DND-41 (cell line): Measurements from ENCODE around the gene CDH20.
A peak's percentile ranks its signal among the peaks of the same experiment; 100 is the strongest.

ENCODE experiments used
- ATAC-seq: fragments of 200-7000 bp; cut with Tn5 transposase; 3 replicates; pipeline ENCODE4 v1.9.1; 2021; ENCODE audit warnings: low read depth; ENCODE audit not compliant: insufficient read depth
- DNase-seq: peaks from one replicate; pipeline ENCODE4 v3.0.0-alpha.2; 2020
- H2AFZ ChIP-seq: 2 replicates; pipeline ENCODE4 v1.6.0; 2012; ENCODE audit warnings: low read depth, low read length
- H3K27ac ChIP-seq: 2 replicates; pipeline ENCODE4 v1.5.1; 2012; ENCODE audit warnings: low read length, inconsistent platforms
- H3K27me3 ChIP-seq: fragments of 200-600 bp; sonication (generic); 2 replicates; pipeline ENCODE4 v1.6.0; 2012; ENCODE audit warnings: low read length, mild to moderate bottlenecking, inconsistent platforms; ENCODE audit not compliant: insufficient read depth, poor library complexity
- H3K36me3 ChIP-seq: 2 replicates; pipeline ENCODE4 v1.5.1; 2012; ENCODE audit warnings: low read length, inconsistent platforms; ENCODE audit not compliant: insufficient read depth
- H3K4me1 ChIP-seq: 2 replicates; pipeline ENCODE4 v1.5.1; 2012; ENCODE audit warnings: mild to moderate bottlenecking, low read length; ENCODE audit not compliant: insufficient read depth
- H3K4me2 ChIP-seq: 2 replicates; pipeline ENCODE4 v1.6.0; 2012; ENCODE audit warnings: mild to moderate bottlenecking, moderate library complexity, low read length, inconsistent platforms; ENCODE audit not compliant: insufficient read depth
- H3K4me3 ChIP-seq, 2 experiments: fragments of 200-600 bp in 1 of 2; shearing (Covaris generic) in 1 of 2; 2 replicates each; pipeline ENCODE4 v1.5.1; 2012 to 2016; ENCODE audit warnings: inconsistent platforms in 2 of 2, low read length in 2 of 2, mild to moderate bottlenecking in 2 of 2, low read depth in 1 of 2, moderate library complexity in 1 of 2
- H3K79me2 ChIP-seq: 2 replicates; pipeline ENCODE4 v1.6.0; 2012; ENCODE audit warnings: low read length, inconsistent platforms; ENCODE audit not compliant: insufficient read depth
- H3K9ac ChIP-seq: 2 replicates; pipeline ENCODE4 v1.6.0; 2012; ENCODE audit warnings: low read depth, mild to moderate bottlenecking, inconsistent platforms, low read length, moderate library complexity
- H3K9me3 ChIP-seq: 2 replicates; pipeline ENCODE4 v1.5.1; 2012; ENCODE audit warnings: low read length, moderate library complexity, mild to moderate bottlenecking, inconsistent platforms; ENCODE audit not compliant: insufficient read depth, severe bottlenecking
- H4K20me1 ChIP-seq: 2 replicates; pipeline ENCODE4 v1.6.0; 2012; ENCODE audit warnings: low read length; ENCODE audit not compliant: insufficient read depth
- CTCF ChIP-seq: IDR thresholded peaks from 2 replicates; pipeline ENCODE4 v1.5.1; 2012; ENCODE audit warnings: borderline replicate concordance, low read length, moderate library complexity, mild to moderate bottlenecking; ENCODE audit not compliant: poor library complexity, severe bottlenecking; ENCODE audit errors: extremely low read depth
- EZH2 ChIP-seq: IDR thresholded peaks from 3 replicates; pipeline ENCODE4 v1.6.1; 2012; ENCODE audit warnings: borderline replicate concordance, low read depth, mild to moderate bottlenecking, moderate library complexity, low read length, inconsistent platforms; ENCODE audit not compliant: severe bottlenecking

CDH20 gene

GRCh38 chr18:61336766-61337165 lies 3.5 kb downstream of the CDH20 start:
- TF ChIP-seq CTCF: no peak
- TF ChIP-seq EZH2: no peak
- Histone ChIP-seq H3K27me3 (no peaks in the 10 kb centered on the region), H3K27ac (no peak overlapping the region), H3K36me3 (no peaks in the 10 kb centered on the region), H3K4me2 (no peak overlapping the region), H3K4me3 (no peak overlapping the region), H3K9ac (no peak overlapping the region), H3K79me2 (no peaks in the 10 kb centered on the region), H3K9me3 (no peaks in the 10 kb centered on the region), H2AFZ (0 out of 2 replicates have a peak overlapping the region, but pooled peaks have one; percentile 16), H4K20me1 (no peaks in the 10 kb centered on the region), H3K4me1 (no peaks in the 10 kb centered on the region)
- DNase-seq (no peak), ATAC-seq (no peak)

GRCh38 chr18:61337527-61337926 lies 4.3 kb downstream of the CDH20 start:
- no peaks in the 10 kb centered on the region for H3K9me3 ChIP-seq
- ATAC-seq (no peak), DNase-seq (no peak)
- H3K79me2 ChIP-seq: no peaks in the 10 kb centered on the region
- TF ChIP-seq EZH2: no peak
- TF ChIP-seq CTCF: no peak
- H3K4me1 ChIP-seq: no peaks in the 10 kb centered on the region
- H3K27ac ChIP-seq: no peak overlapping the region
- H3K4me2 ChIP-seq: no peak overlapping the region
- no peak overlapping the region for H3K9ac ChIP-seq
- no peak overlapping the region for H2AFZ ChIP-seq
- H3K4me3 ChIP-seq: no peak overlapping the region
- no peaks in the 10 kb centered on the region for H3K27me3 ChIP-seq
- no peaks in the 10 kb centered on the region for H3K36me3 ChIP-seq
- H4K20me1 ChIP-seq: no peaks in the 10 kb centered on the region

GRCh38 chr18:61340148-61340547 lies 6.9 kb downstream of the CDH20 start:
- Histone ChIP-seq H3K79me2 (no peaks in the 10 kb centered on the region), H3K9me3 (no peaks in the 10 kb centered on the region), H3K36me3 (no peaks in the 10 kb centered on the region), H3K4me2 (no peak overlapping the region), H3K9ac (no peak overlapping the region), H3K4me1 (no peaks in the 10 kb centered on the region), H3K4me3 (no peak overlapping the region), H3K27ac (no peak overlapping the region), H4K20me1 (no peaks in the 10 kb centered on the region), H2AFZ (no peak overlapping the region), H3K27me3 (no peaks in the 10 kb centered on the region)
- TF ChIP-seq CTCF (no peak), EZH2 (no peak)
- DNase-seq (no peak), ATAC-seq (no peak)

GRCh38 chr18:61348230-61348629 lies 15.0 kb downstream of the CDH20 start:
- H3K9me3 ChIP-seq: no peaks in the 10 kb centered on the region
- no peak overlapping the region for H3K4me2 ChIP-seq
- H3K36me3 ChIP-seq: no peaks in the 10 kb centered on the region
- TF ChIP-seq EZH2 (no peak), CTCF (no peak)
- H3K4me1 ChIP-seq: no peaks in the 10 kb centered on the region
- ATAC-seq (no peak), DNase-seq (no peak)
- H4K20me1 ChIP-seq: no peaks in the 10 kb centered on the region
- no peaks in the 10 kb centered on the region for H3K79me2 ChIP-seq
- H2AFZ ChIP-seq: no peak overlapping the region
- peaks cover 7% of the 10 kb centered on the region for H3K27me3 ChIP-seq
- H3K9ac ChIP-seq: no peak overlapping the region
- H3K27ac ChIP-seq: no peak overlapping the region
- H3K4me3 ChIP-seq: no peak overlapping the region
